OCI-LY3 (cell line): ENCODE data around the gene CHMP4B.

Experiments used
- EZH2phosphoT487 ChIP-seq: fragments of 200-600 bp; shearing (Covaris generic); IDR thresholded peaks from 2 replicates; pipeline ENCODE4 v1.6.1; 2018; ENCODE audit warnings: antibody characterized with exemption, mixed run types, low read depth
- TF ChIP-seq, protein P1 (sequence below): fragments of 200-600, 300-600 bp; sonication (generic); IDR thresholded peaks from 2 replicates; pipeline ENCODE4 v1.5.1; 2014; ENCODE audit warnings: antibody characterized with exemption, low read length, low read depth

DNA sequence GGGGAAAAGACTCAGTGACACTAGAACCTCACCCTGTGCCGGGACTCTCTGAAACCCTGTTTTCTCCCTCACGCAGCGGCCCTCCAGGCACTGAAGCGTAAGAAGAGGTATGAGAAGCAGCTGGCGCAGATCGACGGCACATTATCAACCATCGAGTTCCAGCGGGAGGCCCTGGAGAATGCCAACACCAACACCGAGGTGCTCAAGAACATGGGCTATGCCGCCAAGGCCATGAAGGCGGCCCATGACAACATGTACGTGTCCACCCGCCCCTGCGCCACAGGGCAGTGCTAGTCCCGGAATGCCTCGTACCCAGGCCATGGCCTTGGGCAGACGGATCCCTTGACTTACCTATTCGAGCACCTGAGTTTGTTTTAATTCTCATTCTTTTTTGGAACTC, 37.2 kb downstream of the CHMP4B start:
- TF ChIP-seq, protein P1, sequence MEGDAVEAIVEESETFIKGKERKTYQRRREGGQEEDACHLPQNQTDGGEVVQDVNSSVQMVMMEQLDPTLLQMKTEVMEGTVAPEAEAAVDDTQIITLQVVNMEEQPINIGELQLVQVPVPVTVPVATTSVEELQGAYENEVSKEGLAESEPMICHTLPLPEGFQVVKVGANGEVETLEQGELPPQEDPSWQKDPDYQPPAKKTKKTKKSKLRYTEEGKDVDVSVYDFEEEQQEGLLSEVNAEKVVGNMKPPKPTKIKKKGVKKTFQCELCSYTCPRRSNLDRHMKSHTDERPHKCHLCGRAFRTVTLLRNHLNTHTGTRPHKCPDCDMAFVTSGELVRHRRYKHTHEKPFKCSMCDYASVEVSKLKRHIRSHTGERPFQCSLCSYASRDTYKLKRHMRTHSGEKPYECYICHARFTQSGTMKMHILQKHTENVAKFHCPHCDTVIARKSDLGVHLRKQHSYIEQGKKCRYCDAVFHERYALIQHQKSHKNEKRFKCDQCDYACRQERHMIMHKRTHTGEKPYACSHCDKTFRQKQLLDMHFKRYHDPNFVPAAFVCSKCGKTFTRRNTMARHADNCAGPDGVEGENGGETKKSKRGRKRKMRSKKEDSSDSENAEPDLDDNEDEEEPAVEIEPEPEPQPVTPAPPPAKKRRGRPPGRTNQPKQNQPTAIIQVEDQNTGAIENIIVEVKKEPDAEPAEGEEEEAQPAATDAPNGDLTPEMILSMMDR, result no peak
- no peak for TF ChIP-seq EZH2phosphoT487
